Osteoblast (primary cell): ENCODE data around the gene WWTR1. TPM values are rescaled to one million over a fixed set of nuclear protein-coding genes. Genes with fewer than 3 reads are reported as not detected.

Source experiments
- DNase-seq: peaks from one replicate; pipeline ENCODE4 v3.0.0; 2011; ENCODE audit warnings: low spot score, mixed read lengths; ENCODE audit not compliant: insufficient read length; ENCODE audit errors: missing footprints
- H2AFZ ChIP-seq: 2 replicates; pipeline ENCODE4 v1.6.0; 2011; ENCODE audit warnings: mild to moderate bottlenecking, low read length
- H3K27ac ChIP-seq: 2 replicates; pipeline ENCODE4 v1.5.1; 2011; ENCODE audit warnings: mild to moderate bottlenecking, low read depth, low read length, moderate library complexity
- H3K27me3 ChIP-seq: 2 replicates; pipeline ENCODE4 v1.6.0; 2012; ENCODE audit warnings: mild to moderate bottlenecking, control low read depth, inconsistent platforms, low read length, moderate library complexity; ENCODE audit not compliant: insufficient read depth
- H3K36me3 ChIP-seq: 2 replicates; pipeline ENCODE4 v1.5.1; 2011; ENCODE audit warnings: mild to moderate bottlenecking, low read length, control low read depth, moderate library complexity; ENCODE audit not compliant: insufficient read depth
- H3K4me1 ChIP-seq: 2 replicates; pipeline ENCODE4 v1.5.1; 2011; ENCODE audit warnings: mild to moderate bottlenecking, low read length, control low read depth, moderate library complexity; ENCODE audit not compliant: insufficient read depth
- H3K4me2 ChIP-seq: 2 replicates; pipeline ENCODE4 v1.6.0; 2011; ENCODE audit warnings: mild to moderate bottlenecking, low read length; ENCODE audit not compliant: insufficient read depth
- H3K4me3 ChIP-seq: fragments of 200-600 bp; sonication (generic); 3 replicates; pipeline ENCODE4 v1.5.1; 2012; ENCODE audit warnings: mild to moderate bottlenecking, low read length, inconsistent platforms; ENCODE audit not compliant: insufficient read depth
- H3K79me2 ChIP-seq: 2 replicates; pipeline ENCODE4 v1.6.0; 2012; ENCODE audit warnings: mild to moderate bottlenecking, low read length, control low read depth, inconsistent platforms; ENCODE audit not compliant: insufficient read depth
- H3K9me3 ChIP-seq: 2 replicates; pipeline ENCODE4 v1.5.1; 2011; ENCODE audit warnings: low read depth, low read length, control low read depth
- H4K20me1 ChIP-seq: 2 replicates; pipeline ENCODE4 v1.6.0; 2012; ENCODE audit warnings: mild to moderate bottlenecking, low read length, control low read depth; ENCODE audit not compliant: insufficient read depth
- total RNA-seq: library from RNA; depleted of rRNA; stranded (reverse); fragments of >200 nt; gene quantifications from 2 replicates; pipeline ENCODE4 v1.2.3, GENCODE V29; 2012
- TF ChIP-seq, protein P1 (sequence below): IDR thresholded peaks from 2 replicates; pipeline ENCODE4 v1.5.1; 2011; ENCODE audit warnings: mild to moderate bottlenecking, low read depth, low read length, moderate library complexity; ENCODE audit errors: extremely low read depth

The WWTR1 gene
- total RNA-seq, 1 donor = 84.7 TPM

DNA sequence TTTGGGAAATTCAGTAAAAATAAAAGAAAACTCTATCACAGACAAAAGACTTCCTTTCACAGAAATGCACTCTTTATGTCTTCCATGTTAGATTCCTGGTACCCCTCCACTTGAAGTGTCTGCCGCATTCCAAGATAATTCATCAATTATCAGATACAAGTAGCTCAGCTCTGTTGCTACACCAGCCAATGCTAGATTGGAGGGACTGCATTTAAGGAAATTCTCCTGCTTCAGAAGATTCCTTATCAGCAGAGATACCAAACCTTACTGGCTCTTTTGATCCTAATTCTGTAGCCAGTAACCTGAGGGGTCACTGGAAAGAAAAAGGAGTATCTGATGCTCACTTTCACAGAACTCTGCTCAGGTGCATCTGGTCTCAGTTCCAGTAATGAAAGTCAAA lies 119.5 kb downstream of the WWTR1 start:
- peak overlapping the region; percentile 15 for H3K27ac ChIP-seq
- H3K36me3 ChIP-seq = peaks cover 20% of the 10 kb centered on the region
- no peak overlapping the region for H3K4me2 ChIP-seq
- DNase-seq = no peak
- TF ChIP-seq, protein P1, sequence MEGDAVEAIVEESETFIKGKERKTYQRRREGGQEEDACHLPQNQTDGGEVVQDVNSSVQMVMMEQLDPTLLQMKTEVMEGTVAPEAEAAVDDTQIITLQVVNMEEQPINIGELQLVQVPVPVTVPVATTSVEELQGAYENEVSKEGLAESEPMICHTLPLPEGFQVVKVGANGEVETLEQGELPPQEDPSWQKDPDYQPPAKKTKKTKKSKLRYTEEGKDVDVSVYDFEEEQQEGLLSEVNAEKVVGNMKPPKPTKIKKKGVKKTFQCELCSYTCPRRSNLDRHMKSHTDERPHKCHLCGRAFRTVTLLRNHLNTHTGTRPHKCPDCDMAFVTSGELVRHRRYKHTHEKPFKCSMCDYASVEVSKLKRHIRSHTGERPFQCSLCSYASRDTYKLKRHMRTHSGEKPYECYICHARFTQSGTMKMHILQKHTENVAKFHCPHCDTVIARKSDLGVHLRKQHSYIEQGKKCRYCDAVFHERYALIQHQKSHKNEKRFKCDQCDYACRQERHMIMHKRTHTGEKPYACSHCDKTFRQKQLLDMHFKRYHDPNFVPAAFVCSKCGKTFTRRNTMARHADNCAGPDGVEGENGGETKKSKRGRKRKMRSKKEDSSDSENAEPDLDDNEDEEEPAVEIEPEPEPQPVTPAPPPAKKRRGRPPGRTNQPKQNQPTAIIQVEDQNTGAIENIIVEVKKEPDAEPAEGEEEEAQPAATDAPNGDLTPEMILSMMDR = no peak
- H4K20me1 ChIP-seq = no peaks in the 10 kb centered on the region
- H3K27me3 ChIP-seq = no peaks in the 10 kb centered on the region
- H3K4me3 ChIP-seq = no peak overlapping the region
- peaks cover 82% of the 10 kb centered on the region for H3K4me1 ChIP-seq
- peaks cover 77% of the 10 kb centered on the region for H3K79me2 ChIP-seq
- no peaks in the 10 kb centered on the region for H3K9me3 ChIP-seq
- H2AFZ ChIP-seq = no peak overlapping the region

DNA sequence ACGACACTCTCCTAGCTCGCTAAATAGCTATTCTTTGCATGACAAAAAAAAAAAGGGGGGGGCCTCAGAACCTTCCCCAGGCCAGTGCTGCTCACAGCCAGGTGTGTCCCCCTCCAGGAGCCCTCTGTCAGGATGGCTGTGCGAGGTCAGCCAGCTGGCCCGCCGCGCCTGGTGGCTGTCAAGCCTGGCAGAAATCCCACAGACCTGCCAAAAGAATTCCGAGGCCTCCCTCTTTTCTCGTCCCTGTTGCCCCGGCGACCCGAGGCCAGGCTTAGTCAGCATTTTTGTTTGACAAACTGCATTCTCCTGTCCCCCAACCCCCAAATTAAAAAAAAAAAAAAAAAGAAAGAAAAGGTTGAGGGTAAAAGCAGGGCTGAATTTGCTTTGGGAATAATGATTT lies 121.4 kb downstream of the WWTR1 start:
- H3K4me1 ChIP-seq = peaks cover 78% of the 10 kb centered on the region
- H2AFZ ChIP-seq = no peak overlapping the region
- H4K20me1 ChIP-seq = no peaks in the 10 kb centered on the region
- TF ChIP-seq, protein P1 = no peak
- no peaks in the 10 kb centered on the region for H3K9me3 ChIP-seq
- H3K4me2 ChIP-seq = peak overlapping the region; percentile 61
- peaks cover 78% of the 10 kb centered on the region for H3K79me2 ChIP-seq
- no peak for DNase-seq
- H3K4me3 ChIP-seq = no peak overlapping the region
- H3K27me3 ChIP-seq = no peaks in the 10 kb centered on the region
- H3K36me3 ChIP-seq = peaks cover 3% of the 10 kb centered on the region
- peak overlapping the region; percentile 63 for H3K27ac ChIP-seq

DNA sequence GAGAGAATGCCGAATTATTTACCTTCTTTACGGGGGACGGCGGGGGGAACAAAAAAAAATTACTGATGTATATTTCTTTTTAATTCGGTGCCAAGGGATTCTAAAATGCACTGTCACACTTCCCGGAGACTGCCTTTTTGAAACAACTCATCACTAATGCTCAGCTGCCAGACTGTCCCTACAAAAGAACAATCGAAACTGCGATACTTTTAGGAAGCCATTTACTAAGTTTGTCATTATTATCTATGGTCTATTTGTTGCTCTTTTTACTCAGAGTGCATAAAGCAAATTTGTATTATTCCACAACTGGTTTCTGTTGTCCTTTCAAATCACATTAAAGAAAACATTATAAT lies 122.5 kb downstream of the WWTR1 start:
- H3K4me2 ChIP-seq = peak overlapping the region; percentile 61
- H2AFZ ChIP-seq = no peak overlapping the region
- no peaks in the 10 kb centered on the region for H3K9me3 ChIP-seq
- TF ChIP-seq, protein P1 = no peak
- H3K27ac ChIP-seq = peak overlapping the region; percentile 63
- H3K79me2 ChIP-seq = peaks cover 78% of the 10 kb centered on the region
- H3K36me3 ChIP-seq = no peaks in the 10 kb centered on the region
- DNase-seq = no peak
- no peaks in the 10 kb centered on the region for H3K27me3 ChIP-seq
- H4K20me1 ChIP-seq = no peaks in the 10 kb centered on the region
- H3K4me3 ChIP-seq = no peak overlapping the region
- H3K4me1 ChIP-seq = peaks cover 67% of the 10 kb centered on the region

DNA sequence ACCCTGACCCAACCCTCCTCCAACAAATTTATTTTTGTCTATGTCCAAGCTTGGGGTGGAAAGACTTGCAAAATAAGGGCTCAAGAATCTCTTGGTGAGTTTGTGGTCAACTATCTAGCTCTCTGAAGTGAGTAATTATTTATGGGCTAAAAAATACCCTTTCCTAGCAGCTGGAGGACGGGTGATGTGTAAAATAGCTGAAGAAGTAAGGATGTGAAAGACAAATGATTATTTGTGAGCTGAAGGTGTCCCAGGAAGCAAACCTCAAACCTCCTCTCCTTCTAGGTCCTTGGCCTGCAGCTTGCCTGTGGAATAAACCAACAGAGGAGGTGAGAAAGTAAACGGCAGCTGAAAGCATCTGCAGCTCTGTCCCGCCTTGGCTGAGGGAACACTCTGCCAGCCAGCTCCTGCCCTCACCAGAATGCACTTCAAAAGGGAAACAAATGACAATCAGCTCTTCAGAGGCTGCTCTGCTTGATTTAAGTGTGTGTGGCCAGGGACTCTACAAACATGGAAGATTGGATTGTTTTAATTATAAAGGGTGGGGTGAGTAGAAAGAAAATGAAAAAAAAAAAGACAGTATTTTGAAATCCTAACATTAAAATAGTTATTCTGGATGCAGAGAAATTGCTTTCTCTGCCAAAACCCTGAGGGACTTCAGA lies 123.0 kb downstream of the WWTR1 start:
- Histone ChIP-seq H4K20me1 (no peaks in the 10 kb centered on the region), H3K36me3 (no peaks in the 10 kb centered on the region), H2AFZ (no peak overlapping the region), H3K4me3 (peak overlapping the region; percentile 1), H3K4me2 (peak overlapping the region; percentile 61), H3K27ac (peak overlapping the region; percentile 63), H3K4me1 (peaks cover 62% of the 10 kb centered on the region), H3K27me3 (no peaks in the 10 kb centered on the region), H3K9me3 (no peaks in the 10 kb centered on the region), H3K79me2 (peaks cover 76% of the 10 kb centered on the region)
- TF ChIP-seq, protein P1 = no peak
- DNase-seq = no peak
